GM19452 (cell line): ENCODE measurements around the gene ZBTB18.
A peak's percentile ranks its signal among the peaks of the same experiment; 100 is the strongest.
"Not testable (repeated sequence)": the region's sequence is repeated elsewhere in the genome, so short reads cannot be mapped to it uniquely, and the experiment has no call there.

Source experiments
- ATAC-seq: cut with Tn5 transposase; IDR thresholded peaks from one replicate; pipeline ENCODE4 v1.9.1; 2021; ENCODE audit not compliant: unreplicated experiment

ZBTB18 gene

GRCh38 chr1:244041466-244042120 is 9.5 kb upstream of the ZBTB18 start:
- no peak for ATAC-seq

- ATAC-seq, result no peak
Observed at GRCh38 chr1:244042293-244042692, 8.8 kb upstream of the ZBTB18 start.

DNA sequence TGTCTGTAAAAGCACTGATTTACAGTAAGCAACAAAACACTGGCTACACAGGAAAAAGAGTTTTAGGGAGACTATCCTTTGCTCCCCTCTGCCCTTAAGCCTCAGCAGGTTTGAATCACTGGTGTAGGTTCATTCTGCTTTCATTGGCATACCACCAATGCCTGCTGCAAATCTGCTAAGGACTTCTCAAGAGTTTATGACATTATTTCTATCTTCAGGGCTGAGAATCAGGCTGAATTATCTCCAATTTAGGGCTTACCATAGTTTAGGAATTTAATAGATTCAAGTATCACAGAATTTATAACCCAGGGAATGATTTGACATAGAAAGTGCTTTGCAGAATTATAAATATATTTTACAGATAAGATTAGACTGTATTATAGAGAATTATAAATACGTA is 6.7 kb upstream of the ZBTB18 start:
- no peak for ATAC-seq

DNA sequence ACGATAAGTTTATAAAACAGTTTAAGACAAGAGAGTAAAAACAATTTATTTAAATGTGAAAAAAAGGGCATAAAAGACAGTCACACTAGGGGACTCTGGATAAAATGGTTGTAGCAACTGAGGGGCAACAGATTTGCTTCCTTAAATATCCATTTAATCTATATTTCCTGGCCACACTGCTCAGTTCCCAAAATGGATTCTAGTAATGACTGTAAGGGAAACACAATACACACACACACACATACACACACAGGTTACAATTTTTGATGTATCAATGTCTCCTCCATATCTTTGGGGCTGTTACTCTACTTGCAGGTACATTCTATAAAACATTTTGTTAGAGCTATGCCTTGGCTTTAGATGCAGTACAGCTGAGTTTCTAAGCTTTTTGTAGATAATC is 4.8 kb upstream of the ZBTB18 start:
- ATAC-seq, result not testable (repeated sequence)

DNA sequence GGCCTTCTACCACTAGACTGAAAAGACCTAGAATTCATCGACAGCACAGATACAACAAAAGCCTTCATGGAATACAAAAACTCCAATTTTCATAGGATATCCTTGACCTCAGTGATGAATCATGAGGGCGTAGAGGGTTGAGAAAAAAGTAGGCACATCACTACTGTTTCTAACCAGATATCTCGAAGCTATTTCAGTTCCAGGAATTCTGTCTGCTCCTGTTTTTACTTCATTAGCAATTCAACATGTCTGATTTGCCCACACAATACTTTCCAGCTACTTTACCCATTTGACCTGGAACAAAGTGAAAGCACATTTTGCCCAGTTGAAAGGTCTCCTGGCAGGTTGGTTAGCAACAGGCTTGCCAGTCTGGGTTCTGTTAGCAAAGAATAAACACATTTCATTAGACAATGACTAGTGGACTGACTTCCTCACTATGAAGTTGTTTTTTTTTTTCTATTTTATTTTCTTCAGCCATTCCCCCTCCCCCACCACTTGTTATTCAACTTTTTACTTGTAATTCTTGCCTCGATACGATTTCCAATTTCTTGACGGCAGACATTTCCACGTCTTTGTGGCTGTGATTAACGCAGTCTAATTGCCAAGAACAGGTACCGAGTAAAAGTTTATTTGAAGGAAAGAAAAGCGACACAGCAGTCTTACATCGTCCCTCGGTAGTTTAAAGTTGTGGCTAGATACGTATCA is 4.0 kb upstream of the ZBTB18 start:
- no peak for ATAC-seq

GRCh38 chr1:244047621-244048255 is 3.3 kb upstream of the ZBTB18 start:
- peak; percentile 70 for ATAC-seq

DNA sequence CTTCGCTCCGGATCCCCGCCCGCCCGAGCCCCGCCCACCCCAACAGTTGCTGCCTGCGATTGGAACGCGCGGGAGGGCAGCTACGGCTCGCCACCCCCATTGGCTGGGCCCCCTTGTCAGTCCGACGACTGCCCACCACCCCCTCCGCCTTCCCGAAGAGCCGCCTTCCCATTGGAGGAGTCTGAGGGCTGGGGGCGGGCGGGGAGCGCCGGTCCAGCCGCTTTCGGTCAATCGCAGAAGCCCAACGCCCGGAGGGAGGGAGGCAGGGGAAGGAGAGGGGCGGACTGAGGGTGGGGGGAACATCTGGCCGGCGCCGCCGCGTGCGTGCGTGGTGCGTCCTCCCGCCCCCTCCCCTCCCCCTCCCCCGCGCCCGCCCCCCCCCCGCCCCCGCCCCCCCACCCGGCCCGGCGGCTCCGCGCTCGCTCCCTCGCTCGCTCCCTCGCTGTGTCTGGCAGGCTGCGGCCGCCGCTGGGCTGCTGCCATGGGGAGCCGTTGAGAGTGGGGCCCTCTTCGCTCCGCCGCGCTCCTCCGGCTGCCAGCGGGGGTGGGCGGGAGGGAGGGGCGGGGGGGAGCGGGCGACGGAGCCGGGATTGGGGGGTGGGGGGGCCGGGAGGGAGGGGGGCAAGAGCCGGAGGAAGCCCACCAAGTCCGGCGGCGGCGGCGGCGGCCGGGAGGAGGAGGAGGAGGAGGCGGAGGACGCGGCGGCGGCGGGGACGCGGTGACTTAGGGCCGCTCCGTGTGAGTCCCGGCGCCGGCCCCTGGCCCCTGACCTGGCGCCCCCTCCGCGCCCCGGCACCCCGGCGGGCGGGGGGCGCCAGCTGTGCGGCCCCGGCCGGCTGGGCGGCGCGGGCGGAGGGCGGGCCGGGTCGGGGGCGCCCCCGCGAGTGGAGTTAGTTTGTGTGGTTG is 2.6 kb upstream of the ZBTB18 start:
- peak; percentile 67 for ATAC-seq

GRCh38 chr1:244049162-244050013 is 1.7 kb upstream of the ZBTB18 start:
- no peak for ATAC-seq

DNA sequence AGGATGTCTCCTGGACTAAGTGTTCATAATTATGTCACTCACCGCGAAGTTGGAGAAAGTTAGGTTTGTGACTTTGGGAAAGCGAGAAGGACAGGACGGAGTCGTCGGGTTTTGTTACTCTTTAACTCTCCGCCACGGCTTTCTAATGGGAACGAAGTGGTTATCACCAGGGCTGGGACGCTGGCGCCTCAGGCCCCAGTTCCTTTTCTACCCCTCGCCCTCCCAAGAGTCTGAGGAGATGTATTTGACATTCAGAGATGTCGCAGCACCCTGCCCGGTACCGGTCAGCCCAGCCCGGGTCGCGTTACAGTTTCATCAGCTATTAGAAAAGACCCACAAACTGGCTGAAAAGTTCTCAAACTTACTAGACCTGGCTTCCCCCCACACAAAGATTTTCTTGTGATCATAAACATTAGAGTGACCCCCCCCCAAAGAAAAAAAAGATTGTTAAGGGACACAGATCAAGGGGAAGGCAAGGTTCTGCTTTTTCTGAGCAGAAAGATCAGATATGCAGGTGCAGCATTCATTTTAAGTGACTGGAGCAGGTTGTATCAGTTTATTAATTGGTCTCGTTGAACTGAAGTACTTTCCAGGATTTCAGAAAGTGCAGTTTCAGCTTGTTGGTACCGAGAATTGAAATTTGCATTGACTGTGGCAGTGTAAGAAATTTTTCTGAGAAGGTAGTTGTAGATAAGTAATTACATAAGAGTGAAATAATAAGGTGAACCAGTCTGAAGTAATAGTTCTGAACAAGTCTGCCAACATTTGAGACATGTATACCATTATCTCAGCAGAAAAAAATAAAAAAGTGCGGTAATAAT is 859 bp upstream of the ZBTB18 start:
- ATAC-seq, result no peak

GRCh38 chr1:244052016-244052727 is 1.1 kb downstream of the ZBTB18 start:
- no peak for ATAC-seq

DNA sequence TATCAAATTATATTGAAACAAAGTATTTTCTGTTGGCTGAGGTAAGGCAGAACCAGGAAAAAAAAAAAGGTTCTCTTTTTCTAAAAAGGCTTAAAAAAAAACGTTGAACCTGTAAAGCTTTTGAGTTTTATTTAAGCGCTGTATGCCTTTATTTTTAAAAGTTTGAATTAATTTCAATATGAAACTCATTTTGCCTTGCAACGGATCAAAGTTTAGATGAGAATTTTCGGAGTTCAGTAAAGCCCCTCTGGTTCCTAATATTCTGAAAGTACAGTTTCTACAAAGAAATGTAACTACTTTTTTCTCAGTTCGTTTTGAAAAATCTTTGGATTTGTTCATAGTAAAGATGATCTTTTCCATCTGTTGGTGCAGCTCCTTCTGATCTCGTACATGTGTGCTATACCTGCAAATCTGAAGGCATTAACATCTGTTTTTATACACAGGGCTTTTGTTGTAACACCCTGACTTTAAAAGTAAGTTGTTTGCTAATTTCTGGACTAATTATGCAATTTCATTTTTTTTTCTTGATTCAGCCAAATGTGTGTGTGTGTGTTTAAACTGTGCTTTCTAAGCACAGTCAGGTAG is 1.7 kb downstream of the ZBTB18 start:
- no peak for ATAC-seq

DNA sequence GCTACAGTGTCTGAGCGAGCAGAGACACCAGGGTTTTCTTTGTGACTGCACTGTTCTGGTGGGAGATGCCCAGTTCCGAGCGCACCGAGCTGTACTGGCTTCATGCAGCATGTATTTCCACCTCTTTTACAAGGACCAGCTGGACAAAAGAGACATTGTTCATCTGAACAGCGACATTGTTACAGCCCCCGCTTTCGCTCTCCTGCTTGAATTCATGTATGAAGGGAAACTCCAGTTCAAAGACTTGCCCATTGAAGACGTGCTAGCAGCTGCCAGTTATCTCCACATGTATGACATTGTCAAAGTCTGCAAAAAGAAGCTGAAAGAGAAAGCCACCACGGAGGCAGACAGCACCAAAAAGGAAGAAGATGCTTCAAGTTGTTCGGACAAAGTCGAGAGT is 2.7 kb downstream of the ZBTB18 start:
- ATAC-seq, result no peak

DNA sequence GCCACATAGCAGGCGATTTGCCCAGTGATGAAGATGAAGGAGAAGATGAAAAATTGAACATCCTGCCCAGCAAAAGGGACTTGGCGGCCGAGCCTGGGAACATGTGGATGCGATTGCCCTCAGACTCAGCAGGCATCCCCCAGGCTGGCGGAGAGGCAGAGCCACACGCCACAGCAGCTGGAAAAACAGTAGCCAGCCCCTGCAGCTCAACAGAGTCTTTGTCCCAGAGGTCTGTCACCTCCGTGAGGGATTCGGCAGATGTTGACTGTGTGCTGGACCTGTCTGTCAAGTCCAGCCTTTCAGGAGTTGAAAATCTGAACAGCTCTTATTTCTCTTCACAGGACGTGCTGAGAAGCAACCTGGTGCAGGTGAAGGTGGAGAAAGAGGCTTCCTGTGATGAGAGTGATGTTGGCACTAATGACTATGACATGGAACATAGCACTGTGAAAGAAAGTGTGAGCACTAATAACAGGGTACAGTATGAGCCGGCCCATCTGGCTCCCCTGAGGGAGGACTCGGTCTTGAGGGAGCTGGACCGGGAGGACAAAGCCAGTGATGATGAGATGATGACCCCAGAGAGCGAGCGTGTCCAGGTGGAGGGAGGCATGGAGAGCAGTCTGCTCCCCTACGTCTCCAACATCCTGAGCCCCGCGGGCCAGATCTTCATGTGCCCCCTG is 3.3 kb downstream of the ZBTB18 start:
- ATAC-seq, result no peak

DNA sequence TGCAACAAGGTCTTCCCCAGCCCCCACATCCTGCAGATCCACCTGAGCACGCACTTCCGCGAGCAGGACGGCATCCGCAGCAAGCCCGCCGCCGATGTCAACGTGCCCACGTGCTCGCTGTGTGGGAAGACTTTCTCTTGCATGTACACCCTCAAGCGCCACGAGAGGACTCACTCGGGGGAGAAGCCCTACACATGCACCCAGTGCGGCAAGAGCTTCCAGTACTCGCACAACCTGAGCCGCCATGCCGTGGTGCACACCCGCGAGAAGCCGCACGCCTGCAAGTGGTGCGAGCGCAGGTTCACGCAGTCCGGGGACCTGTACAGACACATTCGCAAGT is 3.8 kb downstream of the ZBTB18 start:
- no peak for ATAC-seq

DNA sequence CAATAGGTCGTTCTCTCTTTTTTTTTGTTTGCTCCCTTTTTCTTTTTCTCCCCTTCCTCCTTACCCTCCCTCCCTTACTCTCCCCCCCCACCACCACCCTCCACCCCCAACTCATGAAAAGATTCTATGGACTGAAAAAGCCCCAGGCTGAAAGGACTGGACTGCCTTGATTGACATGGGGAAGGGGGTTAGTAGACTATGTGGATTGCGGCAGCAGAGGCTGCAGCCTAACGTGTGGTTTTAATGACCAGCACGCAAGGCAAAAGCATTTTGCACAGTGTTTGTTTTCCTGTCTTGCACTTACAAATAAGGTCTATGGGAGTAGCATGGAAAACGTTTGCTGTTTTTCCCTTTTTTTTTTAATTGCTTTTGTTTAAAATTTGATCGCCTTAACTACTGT is 5.5 kb downstream of the ZBTB18 start:
- no peak for ATAC-seq

- no peak for ATAC-seq
Observed at GRCh38 chr1:244057474-244058385, 6.6 kb downstream of the ZBTB18 start.

GRCh38 chr1:244060117-244060516 is 9.0 kb downstream of the ZBTB18 start:
- no peak for ATAC-seq
